Activated T-cell treated with anti-CD3 and anti-CD28 coated beads for 24 hours (primary cell): ENCODE results near the gene PRKRA.
A peak's percentile ranks its signal among the peaks of the same experiment; 100 is the strongest.
"Not testable (repeated sequence)": the region's sequence is repeated elsewhere in the genome, so short reads cannot be mapped to it uniquely, and the experiment has no call there.

Experiments
- DNase-seq: peaks from one replicate; pipeline ENCODE4 v3.0.0-alpha.2; 2020; ENCODE audit warnings: low read depth

PRKRA gene

GRCh38 chr2:178457390-178457886 is 6.5 kb upstream of the PRKRA start:
- DNase-seq: no peak

GRCh38 chr2:178455947-178456346 is 5.0 kb upstream of the PRKRA start:
- DNase-seq: no peak

DNA sequence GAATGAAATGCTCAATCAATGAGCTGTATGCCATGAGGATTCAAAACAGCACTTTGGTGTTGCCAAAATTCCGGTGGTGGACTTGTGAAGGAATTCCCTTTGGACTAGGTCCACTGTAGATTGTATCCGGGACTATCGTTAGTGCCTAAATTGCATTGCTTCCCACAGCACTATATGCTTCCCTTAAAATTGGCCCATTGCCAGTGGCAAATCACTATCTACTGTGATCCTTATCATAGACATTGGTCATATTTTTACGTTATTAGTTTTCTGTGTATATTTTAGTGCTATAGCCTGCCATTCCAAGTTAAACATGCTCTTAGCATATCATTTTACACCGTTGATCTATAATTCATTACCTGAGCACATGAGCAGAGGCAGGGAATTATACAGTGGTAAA is 1.9 kb upstream of the PRKRA start:
- DNase-seq: no peak

- no peak for DNase-seq
Observed at GRCh38 chr2:178452334-178452733, 1.4 kb upstream of the PRKRA start.

DNA sequence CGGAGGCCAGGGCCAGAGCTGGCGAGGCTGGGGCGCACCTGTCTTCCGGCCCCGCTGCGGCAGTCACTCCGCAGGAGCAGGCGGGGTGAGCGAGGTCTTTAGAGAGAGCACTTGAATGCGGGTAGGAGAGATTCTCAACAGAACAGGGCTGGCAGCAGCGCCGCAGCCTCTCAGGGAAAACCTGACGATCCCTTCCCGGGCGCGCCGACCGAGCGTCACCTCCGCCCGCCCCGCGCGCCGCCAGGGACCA is 526 bp downstream of the PRKRA start:
- no peak for DNase-seq

DNA sequence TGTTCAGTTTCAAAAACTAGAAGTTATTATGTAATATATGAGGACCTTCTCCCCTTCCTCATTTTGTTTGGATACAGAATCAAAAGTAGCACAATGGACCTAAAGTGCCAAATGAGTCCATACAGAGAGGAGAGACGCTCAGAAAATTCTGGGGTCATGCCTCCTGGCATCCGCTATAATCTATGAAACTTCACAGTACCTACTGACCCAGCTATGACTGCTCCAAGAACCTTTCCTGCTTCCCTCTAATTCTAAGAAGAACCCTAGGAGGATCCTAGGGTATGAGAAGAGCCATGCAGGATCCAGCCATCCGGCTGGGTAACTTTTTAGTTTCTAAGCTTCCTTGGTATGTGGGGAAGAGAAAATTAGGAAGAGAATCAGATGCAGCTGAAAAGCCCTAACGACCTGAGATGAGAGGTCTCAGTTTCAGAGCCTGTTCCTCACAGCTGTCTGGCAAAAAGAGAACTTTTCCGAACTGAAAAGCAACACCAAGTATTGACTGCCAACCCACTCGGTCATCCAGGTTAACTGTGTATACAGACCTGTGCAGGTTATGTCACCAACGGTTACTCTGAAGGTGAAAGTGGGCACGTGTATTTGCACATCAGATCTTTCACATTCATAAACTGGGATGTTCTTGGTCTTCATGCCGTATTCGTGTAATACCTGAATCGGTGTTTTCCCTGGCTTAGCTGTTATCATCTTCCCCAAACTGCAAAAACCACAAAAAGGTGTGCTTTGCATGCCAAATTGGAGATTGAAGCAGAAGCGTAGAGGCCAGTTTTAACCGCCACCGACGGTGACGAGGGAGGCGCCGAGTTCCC is 1.1 kb downstream of the PRKRA start:
- DNase-seq: no peak

DNA sequence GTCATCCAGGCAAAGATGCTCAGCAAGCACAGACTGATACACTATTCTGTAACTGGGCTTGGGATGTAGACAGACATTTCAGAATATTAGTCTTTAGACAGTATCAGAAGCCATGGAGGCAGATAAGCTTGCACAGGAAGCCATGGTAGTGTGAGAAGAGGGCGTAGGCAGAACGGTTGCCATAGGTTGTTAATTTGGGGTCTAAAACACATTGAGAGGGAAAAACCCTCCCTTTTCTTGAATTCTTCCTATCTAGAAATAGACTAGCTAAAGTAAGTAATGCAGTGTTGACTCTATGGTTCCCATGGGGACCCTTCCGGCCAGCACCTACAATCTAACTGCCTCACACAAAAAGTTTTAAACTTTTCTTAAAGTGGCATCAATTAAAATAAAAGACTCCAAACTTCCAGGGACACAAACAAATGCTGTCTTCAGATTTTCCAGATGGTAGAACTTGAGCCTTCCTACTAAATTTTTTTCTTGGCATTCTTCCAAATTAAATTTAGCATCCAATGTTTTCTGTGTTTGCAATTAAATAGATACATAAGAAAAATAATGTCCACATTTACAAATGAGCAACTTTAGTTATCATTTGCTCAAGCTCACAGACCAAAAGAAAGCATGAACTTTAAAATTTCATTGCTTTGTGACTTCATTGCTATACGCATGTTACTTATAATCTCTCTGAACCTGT is 1.9 kb downstream of the PRKRA start:
- DNase-seq: no peak

GRCh38 chr2:178441426-178441825 is 9.5 kb downstream of the PRKRA start:
- DNase-seq: no peak

- DNase-seq: no peak
Observed at GRCh38 chr2:178436662-178437061, 14.3 kb downstream of the PRKRA start.

- DNase-seq: no peak
Observed at GRCh38 chr2:178429336-178429735, 21.6 kb downstream of the PRKRA start.

GRCh38 chr2:178428396-178428806 is 22.6 kb downstream of the PRKRA start:
- DNase-seq: no peak

DNA sequence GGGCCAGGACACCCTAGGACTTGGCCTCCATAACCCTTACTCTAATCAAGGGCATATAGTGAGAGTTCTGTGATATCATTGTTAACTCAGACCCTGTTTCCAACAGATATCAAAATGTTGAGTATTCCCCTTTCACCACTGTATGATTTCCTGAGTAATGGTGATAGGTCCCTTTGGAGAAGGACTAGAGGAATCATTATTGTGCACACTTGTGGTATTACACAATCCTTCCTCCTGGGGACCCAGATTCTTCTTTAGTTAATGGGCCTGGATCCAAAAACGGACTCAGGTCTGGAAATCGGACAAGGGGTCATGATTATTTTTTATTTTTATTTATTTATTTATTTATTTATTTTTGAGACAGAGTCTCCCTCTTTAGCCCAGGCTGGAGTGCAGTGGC is 23.5 kb downstream of the PRKRA start:
- DNase-seq: no peak

DNA sequence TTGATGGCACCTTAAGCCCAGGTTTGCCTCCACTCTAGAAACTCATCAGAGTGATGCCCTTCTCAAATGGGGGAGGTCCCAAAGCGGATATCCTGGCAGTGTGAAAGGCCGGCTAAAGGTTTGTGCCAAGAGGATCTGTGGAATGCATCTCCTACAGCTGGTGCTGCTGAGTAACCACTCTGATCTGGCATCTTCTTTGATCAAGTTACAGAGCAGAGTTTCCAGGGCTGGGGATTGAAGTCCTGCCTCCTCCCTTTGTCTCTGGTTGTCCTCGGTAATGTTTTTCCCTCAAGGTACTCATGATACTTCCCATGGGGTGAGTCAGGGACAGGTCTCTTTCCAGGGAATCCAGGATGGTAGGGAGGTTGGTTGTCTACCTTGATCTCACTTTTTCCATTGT is 24.6 kb downstream of the PRKRA start:
- DNase-seq: no peak

GRCh38 chr2:178425255-178425827 is 25.6 kb downstream of the PRKRA start:
- no peak for DNase-seq

GRCh38 chr2:178423746-178424145 is 27.2 kb downstream of the PRKRA start:
- DNase-seq: not testable (repeated sequence)

GRCh38 chr2:178422097-178422496 is 28.9 kb downstream of the PRKRA start:
- DNase-seq: no peak

DNA sequence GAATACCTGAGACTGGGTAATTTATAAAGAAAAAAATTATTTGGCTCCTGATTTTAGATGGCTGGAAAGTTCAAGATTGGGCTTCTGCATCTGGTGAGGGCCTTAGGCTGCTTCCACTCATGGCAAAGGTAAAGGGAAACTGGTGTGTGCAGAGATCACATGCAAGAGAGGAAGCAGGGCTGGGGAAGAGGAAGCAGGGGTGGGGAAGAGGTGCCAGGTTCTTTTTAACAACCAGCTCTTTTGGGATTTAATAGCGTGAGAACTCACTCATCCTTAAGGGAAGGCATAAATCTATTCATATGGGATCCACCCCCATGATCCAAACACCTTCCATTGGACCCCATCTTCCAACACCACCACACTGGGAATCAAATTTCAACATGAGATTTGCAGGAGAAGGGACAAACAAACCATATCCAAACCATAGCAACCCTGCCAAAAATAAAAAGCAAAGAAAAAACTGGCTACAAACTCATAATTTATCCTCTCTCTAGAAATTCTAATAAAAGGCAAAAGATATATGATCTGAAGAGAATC is 30.4 kb downstream of the PRKRA start:
- DNase-seq: no peak

- no peak for DNase-seq
Observed at GRCh38 chr2:178419123-178419522, 31.9 kb downstream of the PRKRA start.

DNA sequence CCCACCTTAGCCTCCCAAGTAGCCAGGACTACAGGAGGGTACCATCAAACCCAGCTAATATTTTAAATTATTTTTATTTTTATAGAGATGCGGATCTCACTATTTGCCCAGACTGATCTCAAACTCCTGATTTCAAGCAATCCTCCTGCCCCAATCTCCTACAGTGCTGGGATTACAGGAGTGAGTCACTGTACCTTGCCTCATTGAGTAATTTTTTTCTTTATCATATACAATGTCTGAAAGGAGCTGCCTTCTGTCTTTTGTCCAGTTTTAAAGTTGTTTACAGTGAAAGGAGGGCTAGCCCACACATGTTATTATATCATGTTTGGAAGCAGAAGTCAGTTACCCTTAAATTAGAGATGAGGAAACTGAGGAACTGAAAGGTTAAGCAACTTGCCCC is 32.5 kb downstream of the PRKRA start:
- no peak for DNase-seq

DNA sequence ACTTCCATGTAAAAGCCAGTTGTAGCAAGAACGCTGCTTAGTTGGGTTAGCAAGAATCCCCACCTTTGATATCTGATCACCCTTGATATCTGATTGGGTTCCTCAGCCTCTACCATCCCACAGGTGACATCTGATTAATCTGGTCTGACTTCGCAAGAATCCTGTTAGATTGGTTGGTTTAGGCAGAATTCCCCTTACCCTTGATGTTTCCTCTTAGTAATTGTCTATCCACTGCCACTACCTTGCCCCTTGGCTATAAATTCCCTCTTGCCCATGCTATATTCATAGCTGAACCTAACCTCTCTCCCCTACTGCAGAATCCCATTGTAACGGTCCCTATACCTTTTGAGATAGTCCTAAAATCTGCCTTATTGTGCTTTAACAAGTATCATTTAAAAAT is 33.1 kb downstream of the PRKRA start:
- DNase-seq: no peak

DNA sequence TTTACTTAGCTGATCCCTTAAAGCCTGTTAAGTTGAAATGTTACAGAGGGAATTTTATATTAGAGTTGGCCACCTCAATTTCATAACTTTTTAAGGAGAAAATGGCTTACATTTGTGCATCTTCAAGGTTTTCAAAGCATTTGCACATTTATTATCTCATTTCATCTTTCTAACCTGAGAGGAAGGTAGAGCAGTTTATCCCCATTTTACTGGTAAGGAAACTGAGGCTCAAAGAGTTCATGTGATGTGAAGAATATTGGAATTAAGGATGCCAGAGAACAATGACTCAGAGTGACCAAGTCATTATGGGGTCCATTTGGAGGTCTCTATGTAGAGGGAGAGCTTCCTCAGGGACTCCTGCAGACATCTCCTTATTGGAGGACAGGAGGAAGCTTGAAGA is 35.0 kb downstream of the PRKRA start:
- no peak for DNase-seq

DNA sequence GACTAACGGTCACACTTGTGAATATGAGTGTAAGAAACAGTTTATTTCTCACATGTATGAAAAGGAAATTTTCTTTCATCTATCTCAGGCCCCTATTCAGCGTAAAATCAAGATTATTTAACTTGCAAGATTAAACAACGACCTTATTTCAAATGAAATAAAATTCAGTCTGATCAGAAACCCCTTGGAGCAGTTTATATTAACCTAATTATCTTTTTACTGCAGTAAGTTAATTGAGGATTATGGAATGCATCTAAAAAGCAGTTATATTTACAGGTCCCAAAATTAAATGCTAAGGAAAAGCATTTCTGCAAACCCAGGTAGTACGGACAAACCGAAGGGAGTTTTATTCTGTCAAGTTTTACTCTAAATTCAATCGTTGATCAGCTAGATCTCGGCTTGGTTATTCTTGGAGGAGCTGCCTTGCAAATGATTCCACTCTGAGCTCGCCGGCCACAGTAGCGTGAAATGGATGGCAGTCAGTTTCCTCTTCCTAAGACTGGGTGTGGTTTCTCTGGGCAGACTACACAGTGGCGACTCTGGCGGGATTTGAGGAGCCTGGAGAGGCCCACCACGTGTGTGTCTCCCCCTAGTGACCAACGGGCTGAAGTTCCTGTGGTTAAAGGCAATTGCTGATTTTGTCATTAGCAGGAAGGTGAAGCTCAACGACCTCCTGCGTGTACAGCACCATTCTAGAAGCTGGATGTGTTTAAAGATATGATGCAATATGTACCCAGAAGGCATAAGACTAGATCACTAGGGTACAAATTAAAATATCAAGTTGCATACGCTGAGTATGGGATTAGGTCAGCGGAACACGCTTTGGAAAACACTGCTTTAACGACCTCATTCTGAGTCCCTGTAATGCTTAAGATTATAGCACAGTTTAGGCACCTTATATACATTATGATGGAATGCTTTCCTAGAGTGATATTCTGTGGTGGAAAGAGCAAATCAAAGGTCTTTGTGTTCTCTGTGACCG is 36.4 kb downstream of the PRKRA start:
- peak; percentile 71 for DNase-seq
